ENCODE measurements around the gene ARHGAP21.
A peak's percentile ranks its signal among the peaks of the same experiment; 100 is the strongest.
"Not testable (repeated sequence)": the region's sequence is repeated elsewhere in the genome, so short reads cannot be mapped to it uniquely, and the experiment has no call there.

The ARHGAP21 gene

GRCh38 chr10:24723788-24724380 is at the start of gene ARHGAP21:
Gene ARHGAP21, minus strand, starts transcription at chr10:24723887. Its CDS starts 1,988 bp downstream, at chr10:24721899.
- peak; percentile 57 for DNase-seq

- no peak for DNase-seq
Measured at GRCh38 chr10:24771943-24772694, 48.4 kb upstream of the ARHGAP21 start.

- DNase-seq: not testable (repeated sequence)
Measured at GRCh38 chr10:24764991-24765390, 41.3 kb upstream of the ARHGAP21 start.

- no peak for DNase-seq
Measured at GRCh38 chr10:24762966-24763623, 39.4 kb upstream of the ARHGAP21 start.

- DNase-seq: no peak
Measured at GRCh38 chr10:24762161-24762924, 38.7 kb upstream of the ARHGAP21 start.

- DNase-seq: no peak
Measured at GRCh38 chr10:24759672-24760071, 36.0 kb upstream of the ARHGAP21 start.

GRCh38 chr10:24758254-24758653 is 34.6 kb upstream of the ARHGAP21 start:
- not testable (repeated sequence) for DNase-seq

GRCh38 chr10:24756283-24756682 is 32.6 kb upstream of the ARHGAP21 start:
- no peak for DNase-seq

GRCh38 chr10:24751716-24752115 is 28.0 kb upstream of the ARHGAP21 start:
- no peak for DNase-seq

- no peak for DNase-seq
Measured at GRCh38 chr10:24750695-24751094, 27.0 kb upstream of the ARHGAP21 start.

- no peak for DNase-seq
Measured at GRCh38 chr10:24748214-24748613, 24.5 kb upstream of the ARHGAP21 start.

GRCh38 chr10:24744946-24745345 is 21.3 kb upstream of the ARHGAP21 start:
- no peak for DNase-seq

GRCh38 chr10:24740714-24741113 is 17.0 kb upstream of the ARHGAP21 start:
- DNase-seq: no peak

- DNase-seq: no peak
Measured at GRCh38 chr10:24737001-24737400, 13.3 kb upstream of the ARHGAP21 start.

GRCh38 chr10:24731942-24732341 is 8.3 kb upstream of the ARHGAP21 start:
- no peak for DNase-seq

- no peak for DNase-seq
Measured at GRCh38 chr10:24730811-24731210, 7.1 kb upstream of the ARHGAP21 start.

- DNase-seq: no peak
Measured at GRCh38 chr10:24727786-24728185, 4.1 kb upstream of the ARHGAP21 start.

GRCh38 chr10:24726626-24727025 is 2.9 kb upstream of the ARHGAP21 start:
- no peak for DNase-seq

GRCh38 chr10:24726029-24726428 is 2.3 kb upstream of the ARHGAP21 start:
- not testable (repeated sequence) for DNase-seq

GRCh38 chr10:24724381-24725228 is 918 bp upstream of the ARHGAP21 start:
- DNase-seq: peak; percentile 92

GRCh38 chr10:24723386-24723787 is 300 bp downstream of the ARHGAP21 start:
- DNase-seq: no peak

GRCh38 chr10:24722676-24723385 is 856 bp downstream of the ARHGAP21 start:
- DNase-seq: no peak
